Endothelial cell of hepatic sinusoid (primary cell): Measurements from ENCODE around the gene SUPT6H.
"Not testable (repeated sequence)": the region's sequence is repeated elsewhere in the genome, so short reads cannot be mapped to it uniquely, and the experiment has no call there.

Experiments
- in situ Hi-C: cut with HindIII; loops from 2 replicates; pipeline ENCODE4 v1.10.0; 2017; ENCODE audit warnings: low sequenced_read_pairs

Gene SUPT6H

DNA sequence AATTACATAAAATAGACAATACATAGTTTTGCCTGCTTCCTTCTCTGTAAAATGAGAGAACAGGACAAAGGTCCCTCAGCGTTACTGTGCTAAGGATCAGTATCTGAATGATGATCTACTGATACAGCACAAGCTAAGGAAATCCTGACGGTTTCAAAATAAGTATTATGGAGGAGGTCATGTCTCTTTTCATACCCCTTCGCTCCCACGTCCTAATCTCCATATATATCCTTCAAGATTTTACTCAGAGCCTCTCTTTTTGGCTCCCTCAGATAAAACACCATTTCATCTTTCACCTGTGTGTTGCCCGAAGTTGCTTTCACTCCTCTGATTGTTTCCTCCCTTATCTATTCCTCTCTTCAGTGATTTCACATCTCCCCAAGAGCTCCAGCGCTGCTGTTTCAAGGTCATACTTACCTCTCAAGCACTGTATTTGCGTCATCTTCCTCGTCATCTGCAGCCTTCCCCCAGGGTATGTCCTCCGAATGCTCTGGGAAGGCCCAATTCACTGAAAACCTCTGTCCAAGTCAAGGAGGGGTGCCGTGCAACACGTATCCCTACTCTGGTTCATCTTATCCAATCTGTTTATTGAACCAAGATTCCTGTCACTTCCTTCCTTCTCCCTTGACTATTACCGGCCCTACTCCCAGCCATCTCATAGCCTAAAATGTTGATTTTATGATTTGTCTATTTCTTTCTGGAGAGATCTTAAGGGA lies 15.8 kb upstream of the SUPT6H start:
- in situ Hi-C loops, result no loop called here

DNA sequence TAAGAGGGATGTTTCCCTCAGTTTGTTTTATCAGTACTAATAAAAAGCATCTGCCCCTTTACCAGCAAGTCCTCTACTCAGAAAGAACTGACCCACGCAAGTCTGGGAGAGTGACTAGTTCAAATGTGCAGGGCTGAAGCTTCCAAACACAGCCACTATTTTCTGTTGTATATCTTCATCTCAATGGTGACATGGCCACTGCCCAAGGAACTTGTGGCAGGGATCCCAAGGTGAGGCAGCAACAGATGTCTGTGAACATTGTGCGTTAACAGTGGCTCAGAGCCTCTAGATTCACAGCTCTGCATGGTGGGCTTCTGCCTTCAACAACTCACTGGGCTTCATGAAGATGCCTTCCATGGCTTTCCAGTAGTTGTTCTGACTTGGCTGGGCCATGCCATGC lies 13.3 kb upstream of the SUPT6H start:
- in situ Hi-C loops, result no loop called here

- in situ Hi-C loops, result no loop called here
Observed at GRCh38 chr17:28655160-28655559, 6.8 kb upstream of the SUPT6H start.

GRCh38 chr17:28657756-28658155 lies 4.2 kb upstream of the SUPT6H start:
- in situ Hi-C loops, result no loop called here

DNA sequence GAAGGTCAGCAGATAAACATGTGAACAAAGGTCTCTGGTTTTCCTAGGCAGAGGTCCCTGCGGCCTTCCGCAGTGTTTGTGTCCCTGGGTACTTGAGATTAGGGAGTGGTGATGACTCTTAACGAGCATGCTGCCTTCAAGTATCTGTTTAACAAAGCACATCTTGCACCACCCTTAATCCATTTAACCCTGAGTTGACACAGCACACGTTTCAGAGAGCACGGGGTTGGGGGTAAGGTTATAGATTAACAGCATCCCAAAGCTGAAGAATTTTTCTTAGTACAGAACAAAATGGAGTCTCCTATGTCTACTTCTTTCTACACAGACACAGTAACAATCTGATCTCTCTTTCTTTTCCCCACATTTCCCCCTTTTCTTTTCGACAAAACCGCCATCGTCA lies 3.7 kb upstream of the SUPT6H start:
- in situ Hi-C loops, result not testable (repeated sequence)

GRCh38 chr17:28658766-28659496 lies 3.1 kb upstream of the SUPT6H start:
- in situ Hi-C loops, result not testable (repeated sequence)

DNA sequence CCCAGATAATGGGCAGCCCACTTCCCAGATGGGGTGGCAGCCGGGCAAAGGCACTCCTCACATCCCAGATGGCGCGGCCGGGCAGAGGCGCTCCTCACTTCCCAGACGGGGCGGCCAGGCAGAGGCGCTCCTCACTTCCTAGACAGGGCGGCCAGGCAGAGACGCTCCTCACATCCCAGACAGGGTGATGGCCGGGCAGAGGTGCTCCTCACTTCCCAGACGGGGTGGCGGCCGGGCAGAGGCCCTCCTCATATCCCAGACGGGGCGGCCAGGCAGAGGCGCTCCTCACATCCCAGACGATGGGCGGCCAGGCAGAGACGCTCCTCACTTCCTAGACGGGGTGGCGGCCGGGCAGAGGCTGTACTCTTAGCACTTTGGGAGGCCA lies 2.5 kb upstream of the SUPT6H start:
- in situ Hi-C loops, result not testable (repeated sequence)

- in situ Hi-C loops, result loop anchor here (10.0 kb wide), 1 partner anchor 62 kb away; the partner anchor contains the start of genes NEK8 and TLCD1
Observed at GRCh38 chr17:28662527-28662829, 473 bp downstream of the SUPT6H start.

DNA sequence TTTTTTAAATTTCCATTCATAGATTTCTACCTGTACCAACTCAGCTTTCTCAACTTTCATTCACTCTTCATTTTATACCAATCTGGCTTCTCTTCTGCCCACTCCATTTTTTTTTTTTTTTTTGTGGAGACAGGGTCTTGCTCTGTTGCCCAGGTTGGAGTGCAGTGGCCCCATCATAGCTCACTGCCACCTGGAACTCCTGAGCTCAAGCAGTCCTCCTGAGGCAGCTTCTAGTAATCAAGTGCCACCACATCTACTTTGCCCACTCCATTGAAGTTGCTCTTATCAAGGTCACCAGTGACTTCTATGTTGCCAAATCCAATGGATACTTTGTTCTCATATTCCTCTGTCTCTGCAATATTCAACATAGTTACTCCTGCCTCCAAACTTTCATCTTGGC lies 1.7 kb downstream of the SUPT6H start:
- in situ Hi-C loops, result loop anchor here (10.0 kb wide), 1 partner anchor 61 kb away; the partner anchor contains the start of genes NEK8 and TLCD1

DNA sequence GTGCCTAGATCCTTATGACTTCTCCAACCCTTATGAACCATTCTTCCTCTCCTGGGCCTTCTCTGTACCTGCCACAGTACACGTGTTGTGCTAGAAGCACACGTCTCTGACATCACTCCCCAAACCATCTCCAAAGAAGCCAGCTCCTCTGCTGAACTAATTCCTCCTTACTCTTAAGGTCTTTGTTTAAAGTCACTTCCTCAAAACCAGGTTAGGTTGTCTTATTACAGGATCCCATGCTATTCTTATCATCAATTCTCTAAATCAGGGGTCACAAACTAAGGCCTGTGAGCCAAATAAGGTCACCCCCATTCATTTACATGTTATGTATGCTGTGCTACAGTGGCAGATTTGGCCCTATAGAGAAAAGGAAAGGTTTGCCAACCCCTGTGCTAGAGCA lies 4.0 kb downstream of the SUPT6H start:
- in situ Hi-C loops, result loop anchor here (10.0 kb wide), 1 partner anchor 59 kb away; the partner anchor contains the start of genes NEK8 and TLCD1

GRCh38 chr17:28667870-28668269 lies 5.9 kb downstream of the SUPT6H start:
- in situ Hi-C loops, result loop anchor here (10.0 kb wide), 1 partner anchor 57 kb away; the partner anchor contains the start of genes NEK8 and TLCD1

- in situ Hi-C loops, result loop anchor here (5.0 to 10.0 kb wide), 2 partner anchors 43 to 55 kb away; partner anchors contain the start of genes NEK8 and TLCD1
Observed at GRCh38 chr17:28669918-28670317, 7.9 kb downstream of the SUPT6H start.

DNA sequence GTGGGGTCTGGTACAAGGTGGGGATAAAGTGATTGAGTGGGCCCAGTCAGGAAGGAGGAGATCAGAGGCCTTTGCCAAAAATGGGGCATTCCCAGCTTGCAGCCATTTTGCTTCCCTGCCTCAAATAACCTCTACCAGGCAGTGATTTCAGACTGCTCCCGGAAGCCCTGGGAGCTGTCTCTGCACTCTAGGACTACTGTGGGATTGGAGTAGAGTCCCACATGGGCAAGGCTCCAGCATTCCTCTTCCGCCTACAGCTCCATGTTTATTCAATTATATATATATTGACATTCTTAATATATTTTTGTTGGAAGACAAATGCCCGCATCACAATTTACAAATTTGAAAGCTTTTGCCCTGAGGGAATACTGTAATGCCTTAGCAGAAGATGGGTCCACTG lies 13.5 kb downstream of the SUPT6H start:
- in situ Hi-C loops, result no loop called here

GRCh38 chr17:28675980-28676379 lies 14.0 kb downstream of the SUPT6H start:
- in situ Hi-C loops, result no loop called here

DNA sequence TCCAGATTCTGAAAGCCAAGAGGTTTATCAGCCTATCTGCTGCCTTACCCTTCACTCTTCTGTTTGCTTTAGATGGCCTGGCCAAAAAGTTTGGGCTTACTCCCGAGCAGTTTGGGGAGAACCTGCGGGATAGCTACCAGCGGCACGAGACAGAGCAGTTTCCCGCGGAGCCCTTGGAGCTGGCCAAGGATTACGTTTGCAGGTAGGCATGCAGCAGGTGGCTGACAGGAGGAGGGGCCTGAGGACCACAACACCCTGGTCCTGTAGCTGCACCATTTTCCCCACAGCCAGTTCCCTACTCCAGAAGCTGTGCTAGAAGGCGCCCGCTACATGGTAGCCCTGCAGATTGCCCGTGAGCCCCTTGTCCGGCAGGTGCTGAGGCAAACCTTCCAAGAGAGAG lies 20.6 kb downstream of the SUPT6H start:
- in situ Hi-C loops, result no loop called here

GRCh38 chr17:28684963-28685362 lies 23.0 kb downstream of the SUPT6H start:
- in situ Hi-C loops, result no loop called here

- in situ Hi-C loops, result no loop called here
Observed at GRCh38 chr17:28685366-28685765, 23.4 kb downstream of the SUPT6H start.

GRCh38 chr17:28686296-28686695 lies 24.3 kb downstream of the SUPT6H start:
- in situ Hi-C loops, result no loop called here

- in situ Hi-C loops, result no loop called here
Observed at GRCh38 chr17:28688481-28688880, 26.5 kb downstream of the SUPT6H start.

DNA sequence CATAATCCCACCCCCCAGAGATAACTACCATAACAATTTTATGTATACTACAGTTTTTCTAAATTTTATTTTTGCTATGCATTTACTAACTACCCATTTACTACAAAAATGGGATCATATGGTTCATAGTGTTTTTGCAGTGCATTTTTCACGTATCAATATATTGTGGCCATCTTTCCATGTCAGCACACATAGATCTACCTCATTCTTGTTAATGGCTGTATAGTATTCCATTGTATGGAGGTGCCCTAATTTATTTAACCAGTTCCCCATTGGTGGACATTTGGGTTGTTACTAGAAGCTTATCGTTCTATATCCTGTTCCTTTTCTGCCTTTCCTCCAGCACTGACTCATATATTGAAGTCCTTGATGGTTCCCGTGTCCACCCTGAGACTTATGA lies 27.0 kb downstream of the SUPT6H start:
- in situ Hi-C loops, result no loop called here

- in situ Hi-C loops, result no loop called here
Observed at GRCh38 chr17:28693869-28694268, 31.9 kb downstream of the SUPT6H start.

DNA sequence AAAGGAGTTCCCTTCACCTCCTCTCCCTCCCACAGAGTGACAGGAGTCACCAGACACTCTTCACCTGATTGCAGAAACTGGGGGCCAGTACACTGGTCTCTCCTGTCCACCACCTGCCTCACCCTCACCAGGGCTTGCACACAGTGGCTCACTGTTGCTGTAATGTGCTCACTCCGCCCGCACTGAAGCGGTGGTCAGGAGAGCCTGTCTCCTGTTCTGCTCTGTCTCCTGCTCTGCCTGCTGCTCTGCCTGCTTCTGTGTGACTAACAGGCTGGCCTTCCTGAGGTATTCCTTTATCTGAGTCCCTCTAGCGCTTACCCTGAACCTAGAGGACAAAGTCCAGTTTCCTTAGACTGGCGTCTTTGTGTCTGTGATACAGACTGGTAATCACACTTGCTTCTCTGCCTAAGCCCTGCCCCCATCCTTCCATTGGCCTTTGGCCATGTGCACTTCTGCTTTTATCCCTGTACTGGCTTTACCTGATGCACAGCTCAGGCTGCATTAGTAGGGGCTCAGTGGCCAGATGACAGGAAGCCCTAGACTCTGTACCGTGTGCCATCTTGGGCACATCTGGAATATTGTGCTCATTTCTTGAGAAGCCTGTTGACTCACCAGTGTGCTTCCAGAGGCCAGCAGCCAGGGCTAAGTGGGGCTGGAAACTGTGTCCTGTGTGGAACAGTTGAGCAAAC lies 36.4 kb downstream of the SUPT6H start:
- in situ Hi-C loops, result no loop called here
